Measurements from ENCODE around the gene NEIL1.

The NEIL1 gene

DNA sequence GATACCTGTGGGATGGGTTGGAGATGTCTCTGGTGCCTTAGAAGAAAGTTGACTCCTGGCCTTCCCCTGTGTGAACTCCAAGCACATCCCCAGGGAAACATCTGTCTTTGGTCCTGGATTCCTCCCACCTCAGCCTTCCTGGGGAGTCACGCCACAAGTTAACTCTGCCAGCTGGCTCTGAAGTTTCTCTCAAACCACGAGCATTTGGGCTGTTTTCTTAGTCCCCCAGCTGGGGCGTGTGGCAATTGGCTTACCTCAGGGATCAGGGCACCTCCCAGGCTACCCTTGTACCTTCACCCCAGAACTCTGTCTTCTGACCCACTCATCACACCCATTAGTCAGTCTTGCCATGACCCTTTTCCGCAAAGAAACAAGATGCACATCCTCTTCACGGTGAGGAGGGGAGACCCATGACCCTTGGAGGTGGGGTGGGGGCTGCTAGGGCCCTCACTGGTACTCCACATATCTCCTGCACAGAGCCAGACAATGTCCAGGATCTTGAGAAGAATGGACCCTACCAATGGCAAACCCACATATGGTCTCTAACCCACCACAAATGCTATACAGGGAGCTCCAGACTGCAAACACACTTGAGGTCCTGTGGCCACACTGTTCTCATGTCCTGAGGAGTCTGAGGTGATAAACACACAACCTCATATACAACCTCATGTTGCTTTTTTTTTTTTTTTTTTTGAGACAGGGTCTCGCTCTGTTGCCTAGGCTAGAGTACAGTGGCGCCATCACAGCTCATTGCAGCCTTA lies 3.9 kb downstream of the NEIL1 start:
- Histone ChIP-seq H3K36me3 (ENCODE audit: insufficient read depth, low read length) (peaks cover 4% of the 10 kb centered on the region), H3K27me3 (ENCODE audit: control insufficient read depth in 1 of 2, insufficient read depth in 2 of 2, low read length in 2 of 2) (no peaks in the 10 kb centered on the region), H3K9me3 (ENCODE audit: low read length) (no peaks in the 10 kb centered on the region), H3K4me3 (ENCODE audit: low read depth in 1 of 2, low read length in 2 of 2) (no peak overlapping the region), H3K4me1 (ENCODE audit: insufficient read depth, low read length) (peaks cover 8% of the 10 kb centered on the region), H3K9ac (ENCODE audit: low read length) (no peak overlapping the region), H3K27ac (ENCODE audit: low read depth, low read length) (no peak overlapping the region)

DNA sequence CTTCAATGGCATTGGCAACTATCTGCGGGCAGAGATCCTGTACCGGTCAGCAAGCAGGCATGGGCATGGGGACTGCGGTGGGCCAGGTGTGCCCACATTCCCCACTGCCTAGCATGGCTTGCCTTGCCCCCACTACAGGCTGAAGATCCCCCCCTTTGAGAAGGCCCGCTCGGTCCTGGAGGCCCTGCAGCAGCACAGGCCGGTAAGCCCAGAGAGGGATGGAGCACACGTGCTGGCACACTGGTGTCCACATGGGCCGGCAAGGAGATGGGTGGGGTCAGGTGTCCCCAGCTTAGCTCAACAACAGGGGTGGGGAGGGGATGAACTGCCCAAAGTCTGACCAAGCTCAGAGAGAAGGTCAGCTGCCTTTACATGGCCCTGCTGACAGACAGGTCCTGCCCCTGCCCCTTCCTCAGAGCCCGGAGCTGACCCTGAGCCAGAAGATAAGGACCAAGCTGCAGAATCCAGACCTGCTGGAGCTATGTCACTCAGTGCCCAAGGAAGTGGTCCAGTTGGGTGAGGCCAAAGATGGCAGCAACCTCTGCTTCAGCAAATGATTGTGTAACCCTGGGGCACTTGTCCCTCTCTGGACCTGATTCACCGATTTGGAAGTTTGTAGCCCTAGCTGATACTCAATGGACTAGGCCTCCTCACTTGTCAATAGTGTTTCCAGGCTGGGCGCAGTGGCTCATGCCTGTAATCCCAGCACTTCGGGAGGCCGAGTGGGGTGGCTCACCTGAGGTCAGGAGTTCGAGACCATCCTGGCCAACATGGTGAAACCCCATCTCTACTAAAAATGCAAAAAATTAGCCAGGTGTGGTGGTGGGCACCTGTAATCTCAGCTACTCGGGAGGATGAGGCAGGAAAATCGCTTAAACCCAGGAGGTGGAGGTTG lies 5.6 kb downstream of the NEIL1 start:
- Histone ChIP-seq H3K9ac (ENCODE audit: low read length) (no peak overlapping the region), H3K27me3 (ENCODE audit: control insufficient read depth in 1 of 2, insufficient read depth in 2 of 2, low read length in 2 of 2) (no peaks in the 10 kb centered on the region), H3K9me3 (ENCODE audit: low read length) (no peaks in the 10 kb centered on the region), H3K36me3 (ENCODE audit: insufficient read depth, low read length) (peaks cover 10% of the 10 kb centered on the region), H3K27ac (ENCODE audit: low read depth, low read length) (no peak overlapping the region), H3K4me1 (ENCODE audit: insufficient read depth, low read length) (peaks cover 8% of the 10 kb centered on the region), H3K4me3 (ENCODE audit: low read depth in 1 of 2, low read length in 2 of 2) (no peak overlapping the region)

DNA sequence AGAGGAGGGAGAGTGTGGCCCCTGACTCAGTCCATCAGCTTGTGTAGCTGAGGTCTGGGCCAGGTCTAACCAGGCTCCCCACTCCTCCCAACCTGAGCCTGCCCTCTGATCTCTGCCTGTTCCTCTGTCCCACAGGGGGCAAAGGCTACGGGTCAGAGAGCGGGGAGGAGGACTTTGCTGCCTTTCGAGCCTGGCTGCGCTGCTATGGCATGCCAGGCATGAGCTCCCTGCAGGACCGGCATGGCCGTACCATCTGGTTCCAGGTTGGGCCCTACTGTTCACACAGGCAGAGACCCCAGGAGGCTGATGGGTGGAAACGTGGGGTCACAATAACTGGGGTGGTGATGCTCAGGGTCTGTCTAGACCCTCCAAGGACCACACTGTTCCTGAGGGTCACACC lies 6.8 kb downstream of the NEIL1 start:
- H3K27me3 ChIP-seq (ENCODE audit: control insufficient read depth in 1 of 2, insufficient read depth in 2 of 2, low read length in 2 of 2), result no peaks in the 10 kb centered on the region
- no peak overlapping the region for H3K4me3 ChIP-seq (ENCODE audit: low read depth in 1 of 2, low read length in 2 of 2)
- H3K9ac ChIP-seq (ENCODE audit: low read length), result no peak overlapping the region
- peaks cover 17% of the 10 kb centered on the region for H3K36me3 ChIP-seq (ENCODE audit: insufficient read depth, low read length)
- H3K27ac ChIP-seq (ENCODE audit: low read depth, low read length), result no peak overlapping the region
- H3K9me3 ChIP-seq (ENCODE audit: low read length), result no peaks in the 10 kb centered on the region
- peaks cover 8% of the 10 kb centered on the region for H3K4me1 ChIP-seq (ENCODE audit: insufficient read depth, low read length)

DNA sequence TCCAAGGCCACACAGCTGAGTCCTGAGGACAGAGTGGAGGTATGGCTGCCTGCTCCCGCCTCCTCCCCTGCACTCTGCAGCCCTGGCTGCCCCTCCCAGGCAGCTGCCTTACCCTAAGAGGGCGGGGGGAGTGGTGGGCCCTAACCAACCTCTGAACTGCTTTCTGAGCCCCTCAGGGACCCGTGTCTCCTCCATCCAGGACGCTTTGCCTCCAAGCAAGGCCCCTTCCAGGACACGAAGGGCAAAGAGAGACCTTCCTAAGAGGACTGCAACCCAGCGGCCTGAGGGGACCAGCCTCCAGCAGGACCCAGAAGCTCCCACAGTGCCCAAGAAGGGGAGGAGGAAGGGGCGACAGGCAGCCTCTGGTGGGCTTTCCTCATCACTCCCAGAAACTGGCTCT lies 7.6 kb downstream of the NEIL1 start:
- H3K27me3 ChIP-seq (ENCODE audit: control insufficient read depth in 1 of 2, insufficient read depth in 2 of 2, low read length in 2 of 2), result no peaks in the 10 kb centered on the region
- H3K9ac ChIP-seq (ENCODE audit: low read length), result no peak overlapping the region
- H3K4me1 ChIP-seq (ENCODE audit: insufficient read depth, low read length), result no peaks in the 10 kb centered on the region
- H3K9me3 ChIP-seq (ENCODE audit: low read length), result no peaks in the 10 kb centered on the region
- H3K27ac ChIP-seq (ENCODE audit: low read depth, low read length), result no peak overlapping the region
- no peak overlapping the region for H3K4me3 ChIP-seq (ENCODE audit: low read depth in 1 of 2, low read length in 2 of 2)
- peaks cover 20% of the 10 kb centered on the region for H3K36me3 ChIP-seq (ENCODE audit: insufficient read depth, low read length)

DNA sequence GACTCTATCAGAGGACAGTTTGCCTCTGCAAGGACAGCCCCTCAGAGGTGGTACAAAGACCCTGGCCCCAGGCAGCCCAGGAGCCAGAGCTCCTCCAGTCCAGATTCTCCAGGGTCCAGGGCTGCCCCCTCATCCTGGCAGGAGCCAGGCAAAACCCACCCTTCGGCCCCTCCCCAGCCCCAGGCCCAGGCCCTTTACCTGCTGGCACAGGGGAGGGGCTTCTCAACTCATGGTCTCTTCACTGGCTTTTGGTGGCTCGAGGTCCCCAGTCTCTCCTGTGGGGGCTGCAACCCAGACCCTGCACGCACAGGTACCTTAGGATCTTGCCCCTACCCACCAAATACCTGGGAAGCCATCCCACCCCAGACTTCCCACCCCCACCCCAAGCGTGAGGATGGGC lies 8.5 kb downstream of the NEIL1 start:
- no peak overlapping the region for H3K27ac ChIP-seq (ENCODE audit: low read depth, low read length)
- H3K4me1 ChIP-seq (ENCODE audit: insufficient read depth, low read length), result no peaks in the 10 kb centered on the region
- H3K9ac ChIP-seq (ENCODE audit: low read length), result no peak overlapping the region
- no peaks in the 10 kb centered on the region for H3K9me3 ChIP-seq (ENCODE audit: low read length)
- peaks cover 29% of the 10 kb centered on the region for H3K36me3 ChIP-seq (ENCODE audit: insufficient read depth, low read length)
- no peak overlapping the region for H3K4me3 ChIP-seq (ENCODE audit: low read depth in 1 of 2, low read length in 2 of 2)
- H3K27me3 ChIP-seq (ENCODE audit: control insufficient read depth in 1 of 2, insufficient read depth in 2 of 2, low read length in 2 of 2), result no peaks in the 10 kb centered on the region

DNA sequence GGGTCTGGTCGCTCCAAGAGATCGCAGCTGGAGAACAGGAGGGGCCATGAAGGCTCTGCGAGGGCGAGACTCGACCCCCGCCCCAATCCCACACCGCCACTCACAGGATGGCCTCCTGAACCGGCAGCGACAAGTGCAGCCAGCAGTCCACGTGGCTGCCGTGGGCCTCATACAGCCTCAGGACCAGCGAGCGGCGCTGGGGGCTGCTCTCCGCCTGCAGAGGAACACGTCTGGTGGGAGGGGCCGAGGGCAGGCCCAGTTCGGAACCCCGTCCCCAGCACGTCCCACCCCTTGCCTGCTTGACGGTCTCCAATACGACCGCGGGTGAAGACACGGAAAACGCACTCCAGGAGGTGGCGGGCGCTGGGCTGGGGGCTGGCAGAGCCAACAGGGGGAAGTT lies 9.2 kb downstream of the NEIL1 start:
- H3K27me3 ChIP-seq (ENCODE audit: control insufficient read depth in 1 of 2, insufficient read depth in 2 of 2, low read length in 2 of 2), result no peaks in the 10 kb centered on the region
- no peak overlapping the region for H3K9ac ChIP-seq (ENCODE audit: low read length)
- peaks cover 36% of the 10 kb centered on the region for H3K36me3 ChIP-seq (ENCODE audit: insufficient read depth, low read length)
- H3K9me3 ChIP-seq (ENCODE audit: low read length), result no peaks in the 10 kb centered on the region
- no peak overlapping the region for H3K27ac ChIP-seq (ENCODE audit: low read depth, low read length)
- no peaks in the 10 kb centered on the region for H3K4me1 ChIP-seq (ENCODE audit: insufficient read depth, low read length)
- no peak overlapping the region for H3K4me3 ChIP-seq (ENCODE audit: low read depth in 1 of 2, low read length in 2 of 2)

DNA sequence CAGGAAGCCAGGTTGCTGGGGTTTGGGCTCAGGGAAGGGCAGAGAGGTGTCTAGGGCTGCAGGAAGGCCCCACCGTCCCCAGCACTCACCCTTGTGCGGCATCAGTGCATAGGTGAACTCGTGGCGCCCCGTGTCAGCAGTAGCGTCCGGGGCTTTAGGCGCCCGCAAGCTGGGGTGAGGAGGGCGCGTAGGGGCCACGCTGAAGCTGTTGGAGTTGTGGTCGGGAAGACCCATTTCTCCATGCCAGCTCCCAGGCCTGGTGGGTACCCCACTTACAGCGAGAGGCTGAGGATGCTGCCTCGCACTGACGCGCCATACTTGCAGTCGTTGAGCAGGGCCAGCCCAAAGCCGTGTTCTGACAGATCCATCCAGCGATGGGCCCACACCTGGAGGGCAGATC lies 9.7 kb downstream of the NEIL1 start:
- H3K36me3 ChIP-seq (ENCODE audit: insufficient read depth, low read length), result peaks cover 40% of the 10 kb centered on the region

DNA sequence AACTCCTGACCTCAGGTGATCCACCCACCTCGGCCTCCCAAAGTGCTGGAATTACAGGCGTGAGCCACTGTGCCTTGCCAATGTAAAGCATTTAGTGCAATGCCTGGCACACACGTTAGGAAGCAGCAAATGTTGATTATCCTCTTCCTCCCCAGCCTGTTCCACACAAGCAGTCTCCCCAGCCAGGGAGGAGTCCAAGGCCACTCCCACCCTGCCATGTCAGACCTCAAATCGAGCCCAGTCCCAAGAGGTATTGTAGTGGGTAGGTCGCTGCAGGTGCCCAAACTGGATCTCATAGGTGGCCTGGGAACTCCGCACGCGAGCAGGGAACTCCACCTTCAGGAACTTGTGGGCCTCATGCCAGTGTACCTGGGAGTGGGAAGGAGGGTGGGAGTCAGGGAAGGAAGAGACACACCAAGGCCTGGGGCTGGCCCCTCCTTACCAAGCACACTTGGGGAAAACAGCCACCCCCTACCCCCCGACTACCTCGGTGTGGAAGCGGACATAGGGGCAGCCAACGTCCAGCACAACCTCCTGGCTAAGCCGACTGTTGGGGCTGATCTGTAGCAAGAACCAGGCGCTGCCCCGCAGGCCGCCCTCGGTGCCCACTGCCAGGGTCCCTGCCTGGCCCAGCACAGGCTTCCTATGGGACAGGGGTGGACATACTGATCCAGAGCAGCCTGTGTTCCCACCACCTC lies 11.3 kb downstream of the NEIL1 start:
- Histone ChIP-seq H3K36me3 (ENCODE audit: insufficient read depth, low read length) (peaks cover 47% of the 10 kb centered on the region), H3K4me1 (ENCODE audit: insufficient read depth, low read length) (no peaks in the 10 kb centered on the region), H3K4me3 (ENCODE audit: low read depth in 1 of 2, low read length in 2 of 2) (no peak overlapping the region), H3K27me3 (ENCODE audit: control insufficient read depth in 1 of 2, insufficient read depth in 2 of 2, low read length in 2 of 2) (no peaks in the 10 kb centered on the region), H3K27ac (ENCODE audit: low read depth, low read length) (no peak overlapping the region), H3K9ac (ENCODE audit: low read length) (no peak overlapping the region), H3K9me3 (ENCODE audit: low read length) (no peaks in the 10 kb centered on the region)

More for the DNA sequence above, 9.7 kb downstream of the NEIL1 start:
- Histone ChIP-seq H3K4me1 (ENCODE audit: insufficient read depth, low read length) (no peaks in the 10 kb centered on the region), H3K9ac (ENCODE audit: low read length) (no peak overlapping the region), H3K27me3 (ENCODE audit: control insufficient read depth in 1 of 2, insufficient read depth in 2 of 2, low read length in 2 of 2) (no peaks in the 10 kb centered on the region), H3K4me3 (ENCODE audit: low read depth in 1 of 2, low read length in 2 of 2) (no peak overlapping the region), H3K27ac (ENCODE audit: low read depth, low read length) (no peak overlapping the region), H3K9me3 (ENCODE audit: low read length) (no peaks in the 10 kb centered on the region)

DNA sequence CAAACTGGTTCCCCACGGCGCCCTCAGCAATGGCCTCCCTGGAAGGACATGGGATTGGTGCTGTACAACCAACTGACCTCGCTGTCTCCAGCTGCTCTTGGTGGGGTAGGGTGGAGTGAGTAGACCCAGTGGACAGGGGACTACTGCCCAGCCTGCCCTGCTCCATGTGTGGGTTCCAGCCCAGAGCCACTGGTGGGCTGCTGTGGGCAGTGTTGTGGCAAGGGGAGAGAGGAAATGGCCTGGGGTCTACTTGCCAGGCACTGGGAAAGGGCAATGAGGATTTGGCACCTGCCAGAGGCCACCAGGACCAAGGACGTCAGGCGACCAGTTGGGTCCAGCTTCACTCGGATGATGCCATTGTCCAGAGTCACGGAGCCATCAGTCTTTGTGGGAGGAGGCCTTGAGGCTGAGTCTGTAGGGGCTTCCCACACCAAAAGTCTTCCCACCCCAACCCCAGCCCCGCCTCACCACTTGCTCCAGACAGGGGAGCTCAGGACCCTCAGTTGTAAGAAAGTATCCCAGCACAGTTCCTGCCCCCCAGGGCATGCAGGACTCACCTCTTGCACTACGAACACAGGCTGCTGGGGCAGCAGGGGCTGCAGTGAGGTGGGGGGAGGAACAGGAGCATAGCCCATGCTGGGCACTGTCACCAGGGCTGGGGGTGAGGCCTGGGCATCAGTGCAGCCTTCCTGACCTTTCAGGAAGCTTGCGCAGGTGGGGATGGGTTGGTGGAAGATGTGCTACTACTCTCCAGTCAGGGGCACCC lies 12.1 kb downstream of the NEIL1 start:
- no peak overlapping the region for H3K9ac ChIP-seq (ENCODE audit: low read length)
- peaks cover 47% of the 10 kb centered on the region for H3K36me3 ChIP-seq (ENCODE audit: insufficient read depth, low read length)
- H3K4me1 ChIP-seq (ENCODE audit: insufficient read depth, low read length), result no peaks in the 10 kb centered on the region
- H3K9me3 ChIP-seq (ENCODE audit: low read length), result no peaks in the 10 kb centered on the region
- H3K27ac ChIP-seq (ENCODE audit: low read depth, low read length), result no peak overlapping the region
- H3K4me3 ChIP-seq (ENCODE audit: low read depth in 1 of 2, low read length in 2 of 2), result no peak overlapping the region
- H3K27me3 ChIP-seq (ENCODE audit: control insufficient read depth in 1 of 2, insufficient read depth in 2 of 2, low read length in 2 of 2), result no peaks in the 10 kb centered on the region

DNA sequence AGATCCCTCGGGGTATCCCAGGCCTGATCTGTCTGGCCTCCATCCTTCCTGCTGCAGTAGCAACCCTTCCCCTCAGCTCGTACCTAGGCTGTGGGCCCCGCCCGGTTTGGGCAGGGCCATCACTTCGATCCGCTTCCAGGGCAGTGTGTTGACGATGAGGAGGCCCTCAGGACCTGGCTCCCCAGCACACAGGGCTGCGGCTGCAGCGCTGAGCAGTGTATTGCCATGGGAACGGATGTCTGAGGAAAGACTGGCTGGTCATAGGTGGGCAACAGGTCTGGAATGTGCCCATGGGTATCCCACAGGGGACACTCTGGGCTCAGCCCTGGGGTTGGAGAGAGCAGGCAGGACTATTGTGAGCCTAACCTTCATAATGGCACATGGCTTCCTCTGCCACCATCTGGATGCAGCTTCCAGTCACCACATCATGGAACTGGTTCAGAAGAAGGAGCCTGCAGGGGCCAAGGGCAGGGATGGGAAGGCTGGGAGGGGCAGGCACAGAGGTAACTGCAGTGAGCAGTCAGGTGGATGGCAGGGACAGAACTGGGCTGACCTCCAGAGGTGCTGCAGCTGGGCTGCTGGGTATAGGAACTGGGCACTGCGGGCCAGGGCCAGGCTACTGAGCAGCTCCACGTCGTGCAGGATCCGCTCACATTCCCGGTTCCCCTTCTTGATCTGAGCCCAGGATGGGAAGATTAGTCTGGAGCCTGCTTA lies 12.9 kb downstream of the NEIL1 start:
- no peaks in the 10 kb centered on the region for H3K9me3 ChIP-seq (ENCODE audit: low read length)
- H3K4me3 ChIP-seq (ENCODE audit: low read depth in 1 of 2, low read length in 2 of 2), result no peak overlapping the region
- H3K27ac ChIP-seq (ENCODE audit: low read depth, low read length), result no peak overlapping the region
- no peak overlapping the region for H3K9ac ChIP-seq (ENCODE audit: low read length)
- no peaks in the 10 kb centered on the region for H3K27me3 ChIP-seq (ENCODE audit: control insufficient read depth in 1 of 2, insufficient read depth in 2 of 2, low read length in 2 of 2)
- no peaks in the 10 kb centered on the region for H3K4me1 ChIP-seq (ENCODE audit: insufficient read depth, low read length)
- peaks cover 53% of the 10 kb centered on the region for H3K36me3 ChIP-seq (ENCODE audit: insufficient read depth, low read length)

Measured in muscle layer of colon (tissue), 2 donors.